Activated CD8-positive, alpha-beta T cell treated with anti-CD3 and anti-CD28 coated beads for 36 hours (primary cell): Measurements from ENCODE around the gene TMEM234. TPM values are rescaled to one million over a fixed set of nuclear protein-coding genes. Genes with fewer than 3 reads are reported as not detected.
"Not testable (repeated sequence)": the region's sequence is repeated elsewhere in the genome, so short reads cannot be mapped to it uniquely, and the experiment has no call there.

Experiments used
- ATAC-seq: fragments of 200-7000 bp; cut with Tn5 transposase; one replicate; pipeline ENCODE4 v1.10.0; 2021; ENCODE audit warnings: mild to moderate bottlenecking, moderate library complexity
- CTCF ChIA-PET: fragments of 350-600 bp; sonication (Branson Sonifier 250); formaldehyde crosslinking; loops from one replicate; lab custom pipeline; 2021; ENCODE audit warnings: antibody characterized with exemption; lab: Charles Lee
- POLR2A ChIA-PET: fragments of 350-600 bp; sonication (Branson Sonifier 250); formaldehyde crosslinking; loops from one replicate; lab custom pipeline; 2021; ENCODE audit warnings: antibody characterized with exemption; lab: Charles Lee
- DNase-seq: peaks from one replicate; pipeline ENCODE4 v3.0.0-alpha.2; 2020
- H3K27ac Mint-ChIP-seq: one replicate; pipeline ENCODE4 v1.8.0; 2021; ENCODE audit warnings: mild to moderate bottlenecking, mixed read lengths
- H3K27me3 Mint-ChIP-seq: one replicate; pipeline ENCODE4 v1.8.0; 2021; ENCODE audit warnings: mixed read lengths
- H3K36me3 Mint-ChIP-seq: one replicate; pipeline ENCODE4 v1.8.0; 2021; ENCODE audit warnings: low read depth, mixed read lengths
- H3K4me1 Mint-ChIP-seq: one replicate; pipeline ENCODE4 v1.8.0; 2021; ENCODE audit warnings: low read depth, mixed read lengths
- H3K4me3 Mint-ChIP-seq: one replicate; pipeline ENCODE4 v1.8.0; 2021; ENCODE audit warnings: mild to moderate bottlenecking, moderate library complexity, mixed read lengths
- H3K9me3 Mint-ChIP-seq: one replicate; pipeline ENCODE4 v1.8.0; 2021; ENCODE audit warnings: mixed read lengths
- intact Hi-C: fragments of 100-400 bp; cut with micrococcal nuclease; formaldehyde crosslinking; loops from one replicate; pipeline ENCODE4 v1.10.0; 2022
- total RNA-seq, 2 experiments: library from RNA; stranded (reverse); gene quantifications; one replicate each; pipeline ENCODE4 v1.2.3, GENCODE V29; 2021
- TF ChIP-seq, protein P1 (sequence below): fragments of 200-600 bp; IDR thresholded peaks from one replicate; pipeline ENCODE4 v1.8.0; 2022; ENCODE audit warnings: antibody characterized with exemption, mild to moderate bottlenecking

The TMEM234 gene
- total RNA-seq, 2 experiments from 2014 or later, result 6.9 to 7.7 TPM

DNA sequence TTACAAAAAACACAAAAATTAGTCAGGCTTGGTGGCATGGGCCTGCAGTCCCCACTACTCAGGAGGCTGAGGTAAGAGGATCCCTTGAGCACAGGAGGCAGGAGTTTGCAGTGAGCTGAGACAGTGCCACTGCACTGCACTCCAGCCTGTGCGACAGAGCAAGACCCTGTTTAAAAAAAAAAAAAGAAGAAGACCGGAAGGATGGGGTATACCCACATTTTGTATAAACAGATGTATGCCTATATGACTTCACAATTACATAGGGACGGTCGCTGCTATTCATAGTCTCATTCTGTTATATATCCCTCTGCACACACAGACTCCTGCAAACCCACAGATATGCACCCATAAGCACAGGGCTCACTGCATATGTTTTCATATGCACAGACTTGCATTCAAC lies 41.6 kb upstream of the TMEM234 start:
- ChIA-PET CTCF (interaction anchor here (1.8 to 2.0 kb wide), 2 partner anchors 9 to 13 kb away, joined by 4 to 5 read pairs; partner anchors contain the start of gene LCK), POLR2A (interaction anchor here (0.8 to 9.1 kb wide), 4 partner anchors 11 to 77 kb away, joined by 3 to 93 read pairs (median 36); partner anchors contain the start of gene LCK)
- peak overlapping the region; percentile 10 for H3K4me3 Mint-ChIP-seq
- peaks cover 47% of the 10 kb centered on the region for H3K4me1 Mint-ChIP-seq
- intact Hi-C loops, result no loop called here
- H3K27ac Mint-ChIP-seq, result peak overlapping the region; percentile 88
- H3K9me3 Mint-ChIP-seq, result peaks cover 3% of the 10 kb centered on the region
- H3K27me3 Mint-ChIP-seq, result no peaks in the 10 kb centered on the region
- H3K36me3 Mint-ChIP-seq, result peaks cover 47% of the 10 kb centered on the region
- TF ChIP-seq, protein P1, sequence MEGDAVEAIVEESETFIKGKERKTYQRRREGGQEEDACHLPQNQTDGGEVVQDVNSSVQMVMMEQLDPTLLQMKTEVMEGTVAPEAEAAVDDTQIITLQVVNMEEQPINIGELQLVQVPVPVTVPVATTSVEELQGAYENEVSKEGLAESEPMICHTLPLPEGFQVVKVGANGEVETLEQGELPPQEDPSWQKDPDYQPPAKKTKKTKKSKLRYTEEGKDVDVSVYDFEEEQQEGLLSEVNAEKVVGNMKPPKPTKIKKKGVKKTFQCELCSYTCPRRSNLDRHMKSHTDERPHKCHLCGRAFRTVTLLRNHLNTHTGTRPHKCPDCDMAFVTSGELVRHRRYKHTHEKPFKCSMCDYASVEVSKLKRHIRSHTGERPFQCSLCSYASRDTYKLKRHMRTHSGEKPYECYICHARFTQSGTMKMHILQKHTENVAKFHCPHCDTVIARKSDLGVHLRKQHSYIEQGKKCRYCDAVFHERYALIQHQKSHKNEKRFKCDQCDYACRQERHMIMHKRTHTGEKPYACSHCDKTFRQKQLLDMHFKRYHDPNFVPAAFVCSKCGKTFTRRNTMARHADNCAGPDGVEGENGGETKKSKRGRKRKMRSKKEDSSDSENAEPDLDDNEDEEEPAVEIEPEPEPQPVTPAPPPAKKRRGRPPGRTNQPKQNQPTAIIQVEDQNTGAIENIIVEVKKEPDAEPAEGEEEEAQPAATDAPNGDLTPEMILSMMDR, result no peak
- ATAC-seq (peak; percentile 82), DNase-seq (peak; percentile 54)

DNA sequence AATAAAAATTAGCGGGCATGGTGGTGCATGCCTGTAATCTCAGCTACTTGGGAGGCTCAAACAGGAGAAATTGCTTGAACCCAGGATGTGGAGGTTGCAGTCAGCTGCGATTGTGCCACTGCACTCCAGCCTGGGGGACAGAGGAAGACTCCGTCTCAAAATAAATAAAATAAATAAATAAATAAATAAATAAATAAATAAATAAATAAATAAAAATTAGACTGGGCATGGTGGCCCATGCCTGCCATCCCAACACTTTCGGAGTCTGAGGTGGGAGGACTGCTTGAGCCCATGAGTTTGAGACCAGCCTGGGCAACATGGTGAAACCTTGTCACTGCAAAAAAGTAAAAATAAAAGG lies 41.1 kb upstream of the TMEM234 start:
- H3K27me3 Mint-ChIP-seq, intact Hi-C loops, H3K4me3 Mint-ChIP-seq, H3K9me3 Mint-ChIP-seq, ATAC-seq, DNase-seq: not testable (repeated sequence)
- H3K27ac Mint-ChIP-seq, result peak overlapping the region; percentile 88
- peaks cover 48% of the 10 kb centered on the region for H3K4me1 Mint-ChIP-seq
- H3K36me3 Mint-ChIP-seq, result peaks cover 48% of the 10 kb centered on the region
- CTCF ChIA-PET, result interaction anchor here (6.4 kb wide), 1 partner anchor 15 kb away, joined by 35 read pairs; the partner anchor contains the start of gene FAM167B
- POLR2A ChIA-PET, result interaction anchor here (0.8 to 5.5 kb wide), 4 partner anchors 10 to 76 kb away, joined by 3 to 69 read pairs (median 4); partner anchors contain the start of gene LCK

- intact Hi-C loops, result no loop called here
- Mint-ChIP-seq H3K4me3 (peak overlapping the region; percentile 72), H3K36me3 (peaks cover 58% of the 10 kb centered on the region), H3K9me3 (peaks cover 3% of the 10 kb centered on the region), H3K27me3 (no peaks in the 10 kb centered on the region), H3K27ac (peak overlapping the region; percentile 97), H3K4me1 (peaks cover 44% of the 10 kb centered on the region)
- ATAC-seq, result no peak
- TF ChIP-seq, protein P1, result no peak
- no peak for DNase-seq
- POLR2A ChIA-PET, result interaction anchor here (1.0 to 1.6 kb wide), 4 partner anchors 14 to 43 kb away, joined by 3 to 8 read pairs (median 4); partner anchors contain the start of gene HDAC1
- CTCF ChIA-PET, result interaction anchor here (6.4 kb wide), 1 partner anchor 9 kb away, joined by 35 read pairs; the partner anchor contains the start of gene FAM167B
These were observed 35.0 kb upstream of the TMEM234 start for GRCh38 chr1:32257227-32257508.

GRCh38 chr1:32256473-32257226 lies 34.5 kb upstream of the TMEM234 start:
- intact Hi-C loops, result no loop called here
- DNase-seq, result no peak
- H3K4me3 Mint-ChIP-seq, result peak overlapping the region; percentile 72
- no peaks in the 10 kb centered on the region for H3K27me3 Mint-ChIP-seq
- TF ChIP-seq, protein P1, result no peak
- ChIA-PET POLR2A (interaction anchor here (0.7 to 9.1 kb wide), 7 partner anchors 12 to 43 kb away, joined by 3 to 93 read pairs (median 4); partner anchors contain the start of gene HDAC1), CTCF (interaction anchor here (1.8 to 6.4 kb wide), 2 partner anchors 9 to 15 kb away, joined by 8 to 35 read pairs; partner anchors contain the start of gene FAM167B)
- peak; percentile 18 for ATAC-seq
- peaks cover 64% of the 10 kb centered on the region for H3K36me3 Mint-ChIP-seq
- H3K27ac Mint-ChIP-seq, result peak overlapping the region; percentile 97
- H3K4me1 Mint-ChIP-seq, result peaks cover 43% of the 10 kb centered on the region
- H3K9me3 Mint-ChIP-seq, result peaks cover 3% of the 10 kb centered on the region

- peak; percentile 48 for DNase-seq
- H3K9me3 Mint-ChIP-seq, result peaks cover 2% of the 10 kb centered on the region
- POLR2A ChIA-PET, result interaction anchor here (0.6 to 9.1 kb wide), 8 partner anchors 9 to 146 kb away, joined by 3 to 93 read pairs (median 3); partner anchors contain the start of genes FAM167B and MARCKSL1
- intact Hi-C loops, result no loop called here
- TF ChIP-seq, protein P1, result no peak
- H3K27me3 Mint-ChIP-seq, result no peaks in the 10 kb centered on the region
- ATAC-seq, result no peak
- CTCF ChIA-PET, result interaction anchor here (1.6 to 1.8 kb wide), 2 partner anchors 9 to 14 kb away, joined by 5 to 8 read pairs; no protein-coding TSS in a partner anchor
- H3K36me3 Mint-ChIP-seq, result peaks cover 67% of the 10 kb centered on the region
- peak overlapping the region; percentile 100 for H3K4me3 Mint-ChIP-seq
- peaks cover 45% of the 10 kb centered on the region for H3K4me1 Mint-ChIP-seq
- peak overlapping the region; percentile 89 for H3K27ac Mint-ChIP-seq
These were observed 33.2 kb upstream of the TMEM234 start for GRCh38 chr1:32255072-32256071.
